Measurements from ENCODE around the gene SMIM38. TPM values are rescaled to one million over a fixed set of nuclear protein-coding genes. Genes with fewer than 3 reads are reported as not detected.

SMIM38 gene
- total and polyA plus RNA-seq, 2 donors: 0.09 to 0.24 TPM

DNA sequence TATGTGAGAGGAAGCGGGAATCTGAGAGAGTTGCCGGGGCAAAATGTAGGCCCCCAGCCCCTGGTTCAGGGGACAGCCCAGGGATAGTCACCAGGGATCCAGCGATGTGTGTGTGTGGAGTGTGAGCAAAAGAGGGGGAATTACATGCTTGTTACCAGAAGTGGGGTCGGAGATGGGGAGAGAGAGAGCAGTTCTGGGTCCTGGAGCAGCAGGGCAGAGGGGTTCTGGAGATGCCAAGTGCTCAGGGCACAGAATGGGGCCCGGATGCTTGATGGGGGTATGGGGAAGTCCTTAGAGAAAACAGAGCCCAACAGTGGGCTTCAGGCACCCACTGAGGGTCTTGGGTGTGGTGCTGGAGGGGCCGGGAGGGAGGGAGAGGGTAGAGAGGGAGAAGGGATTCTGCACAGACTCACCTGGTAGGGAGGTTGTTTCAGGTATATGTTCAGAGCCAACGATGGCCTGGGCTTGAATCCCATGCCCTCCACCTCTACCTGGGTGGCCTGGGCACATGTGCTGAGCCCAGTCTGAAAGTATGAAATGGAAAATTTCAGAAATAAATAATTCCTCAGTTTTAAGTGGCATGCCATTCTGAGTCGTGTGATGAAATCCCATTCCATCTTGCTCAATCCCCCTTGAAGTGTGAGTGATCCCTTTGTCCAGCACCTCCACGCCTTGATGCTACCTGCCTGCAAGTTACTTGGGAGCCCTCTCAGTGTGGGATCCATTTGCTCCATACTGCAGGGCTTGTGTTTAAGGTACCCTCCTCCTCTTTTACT lies 12.4 kb downstream of the SMIM38 start:
- Histone ChIP-seq H3K4me1 (ENCODE audit: control insufficient read depth in 2 of 2, insufficient read depth in 2 of 2, low read length in 2 of 2) (no peaks in the 10 kb centered on the region), H3K27ac (ENCODE audit: low read depth in 1 of 2, low read length in 1 of 2) (no peak overlapping the region), H3K9me3 (ENCODE audit: control insufficient read depth in 2 of 2, insufficient read depth in 1 of 2, low read length in 1 of 2) (peaks cover 0 to 3% of the 10 kb centered on the region in 2 donors), H3K4me3 (ENCODE audit: low read length in 2 of 2) (no peak overlapping the region), H3K36me3 (ENCODE audit: control insufficient read depth in 2 of 2, insufficient read depth in 2 of 2, low read length in 1 of 2) (no peaks in the 10 kb centered on the region), H3K27me3 (ENCODE audit: control insufficient read depth in 2 of 2, insufficient read depth in 1 of 2, low read length in 1 of 2) (peaks cover 0 to 8% of the 10 kb centered on the region in 2 donors)
- whole genome bisulfite sequencing: 88% methylated on average over 9 of the region's 9 CpGs
- no peak for DNase-seq (ENCODE audit: low read depth in 6 of 9, low spot score in 9 of 9)

DNA sequence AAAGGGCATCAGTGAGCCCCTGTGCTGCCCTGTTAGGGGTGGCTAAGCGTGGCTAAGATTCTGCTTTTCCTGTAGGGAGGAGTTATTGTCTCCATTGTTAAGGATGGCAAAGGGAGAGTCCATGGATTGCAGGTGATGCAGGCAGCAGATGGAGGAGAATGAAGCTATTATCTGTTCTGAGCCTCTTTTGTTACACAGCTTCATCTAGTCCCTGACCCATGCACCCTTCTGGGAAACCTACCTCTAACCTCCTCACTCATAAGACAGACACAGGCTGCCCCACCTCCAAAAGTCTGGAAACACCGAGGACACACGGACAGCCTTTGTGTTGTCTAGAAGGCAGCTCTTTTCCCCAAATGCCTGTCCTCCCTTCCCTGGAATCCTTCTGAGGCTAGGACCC lies 13.7 kb downstream of the SMIM38 start:
- Histone ChIP-seq H3K4me3 (ENCODE audit: low read length in 2 of 2) (no peak overlapping the region), H3K4me1 (ENCODE audit: control insufficient read depth in 2 of 2, insufficient read depth in 2 of 2, low read length in 2 of 2) (no peaks in the 10 kb centered on the region), H3K36me3 (ENCODE audit: control insufficient read depth in 2 of 2, insufficient read depth in 2 of 2, low read length in 1 of 2) (no peaks in the 10 kb centered on the region), H3K27ac (ENCODE audit: low read depth in 1 of 2, low read length in 1 of 2) (no peak overlapping the region), H3K9me3 (ENCODE audit: control insufficient read depth in 2 of 2, insufficient read depth in 1 of 2, low read length in 1 of 2) (peaks cover 0 to under 1% of the 10 kb centered on the region in 2 donors), H3K27me3 (ENCODE audit: control insufficient read depth in 2 of 2, insufficient read depth in 1 of 2, low read length in 1 of 2) (peaks cover 0 to 8% of the 10 kb centered on the region in 2 donors)
- WGBS: 98% methylated on average over 3 of the region's 3 CpGs
- DNase-seq (ENCODE audit: low read depth in 6 of 9, low spot score in 9 of 9): no peak

DNA sequence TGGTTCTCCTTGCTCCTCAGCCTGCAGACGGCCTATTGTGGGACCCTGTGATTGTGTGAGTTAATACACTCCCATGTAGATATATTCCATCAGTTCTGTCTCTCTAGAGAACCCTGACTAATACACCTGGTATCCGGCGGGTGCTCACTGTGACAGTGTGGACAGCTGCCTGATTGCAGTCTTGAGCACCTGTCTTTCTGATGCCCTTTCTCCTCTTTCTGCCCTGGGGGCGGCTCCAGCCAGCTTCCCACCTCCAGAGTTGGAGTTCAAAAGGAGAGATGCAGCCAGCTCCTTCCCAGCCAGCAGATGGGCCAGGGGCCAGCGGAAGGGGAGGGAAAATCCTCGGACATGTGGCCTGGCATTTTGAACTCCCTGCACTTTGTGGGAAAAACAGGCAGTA lies 15.0 kb downstream of the SMIM38 start:
- WGBS: 95% methylated on average over 6 of the region's 6 CpGs
- H3K27me3 ChIP-seq (ENCODE audit: control insufficient read depth in 2 of 2, insufficient read depth in 1 of 2, low read length in 1 of 2): peaks cover 0 to 8% of the 10 kb centered on the region in 2 donors
- no peak overlapping the region for H3K27ac ChIP-seq (ENCODE audit: low read depth in 1 of 2, low read length in 1 of 2)
- no peaks in the 10 kb centered on the region for H3K9me3 ChIP-seq (ENCODE audit: control insufficient read depth in 2 of 2, insufficient read depth in 1 of 2, low read length in 1 of 2)
- H3K4me3 ChIP-seq (ENCODE audit: low read length in 2 of 2): no peak overlapping the region
- DNase-seq (ENCODE audit: low read depth in 6 of 9, low spot score in 9 of 9): no peak
- no peaks in the 10 kb centered on the region for H3K36me3 ChIP-seq (ENCODE audit: control insufficient read depth in 2 of 2, insufficient read depth in 2 of 2, low read length in 1 of 2)
- no peaks in the 10 kb centered on the region for H3K4me1 ChIP-seq (ENCODE audit: control insufficient read depth in 2 of 2, insufficient read depth in 2 of 2, low read length in 2 of 2)

DNA sequence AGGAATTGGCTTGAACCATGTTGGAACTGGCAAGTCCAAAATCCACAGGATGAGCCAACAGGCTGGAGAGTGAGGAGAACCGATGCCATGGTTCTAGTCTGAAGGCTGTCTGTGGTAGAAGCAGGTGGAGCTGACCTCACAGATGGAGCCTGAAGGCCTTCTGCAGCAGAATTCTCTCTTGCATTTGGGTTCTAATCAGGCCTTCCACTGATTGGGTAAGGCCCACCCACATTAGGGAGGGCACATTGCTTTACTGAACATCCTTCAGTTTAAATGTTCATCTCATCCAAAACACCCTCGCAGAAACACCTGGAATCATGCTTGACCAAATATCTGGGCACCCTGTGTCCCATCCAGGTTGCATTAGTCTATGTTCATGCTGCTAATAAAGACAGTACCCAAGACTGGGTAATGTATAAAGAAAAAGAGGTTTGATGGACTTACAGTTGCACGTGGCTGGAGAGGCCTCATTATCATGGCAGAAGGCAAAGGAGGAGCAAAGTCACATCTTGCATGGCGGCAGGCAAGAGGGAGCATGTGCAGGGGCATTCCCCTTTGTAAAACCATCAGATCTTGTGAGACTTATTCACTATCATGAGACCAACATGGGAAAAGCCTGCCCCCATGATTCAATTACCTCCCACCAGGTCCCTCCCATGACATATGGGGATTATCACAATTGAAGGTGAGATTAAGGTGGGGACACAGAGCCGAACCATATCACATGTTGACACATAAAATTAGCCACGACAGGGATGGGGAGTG lies 15.9 kb downstream of the SMIM38 start:
- no peaks in the 10 kb centered on the region for H3K36me3 ChIP-seq (ENCODE audit: control insufficient read depth in 2 of 2, insufficient read depth in 2 of 2, low read length in 1 of 2)
- H3K9me3 ChIP-seq (ENCODE audit: control insufficient read depth in 2 of 2, insufficient read depth in 1 of 2, low read length in 1 of 2): no peaks in the 10 kb centered on the region
- no peak for DNase-seq (ENCODE audit: low read depth in 6 of 9, low spot score in 9 of 9)
- no peak overlapping the region for H3K27ac ChIP-seq (ENCODE audit: low read depth in 1 of 2, low read length in 1 of 2)
- H3K4me1 ChIP-seq (ENCODE audit: control insufficient read depth in 2 of 2, insufficient read depth in 2 of 2, low read length in 2 of 2): no peaks in the 10 kb centered on the region
- no peak overlapping the region for H3K4me3 ChIP-seq (ENCODE audit: low read length in 2 of 2)
- 89% methylated on average over 6 of the region's 6 CpGs for WGBS
- peaks cover 0 to 2% of the 10 kb centered on the region in 2 donors for H3K27me3 ChIP-seq (ENCODE audit: control insufficient read depth in 2 of 2, insufficient read depth in 1 of 2, low read length in 1 of 2)

DNA sequence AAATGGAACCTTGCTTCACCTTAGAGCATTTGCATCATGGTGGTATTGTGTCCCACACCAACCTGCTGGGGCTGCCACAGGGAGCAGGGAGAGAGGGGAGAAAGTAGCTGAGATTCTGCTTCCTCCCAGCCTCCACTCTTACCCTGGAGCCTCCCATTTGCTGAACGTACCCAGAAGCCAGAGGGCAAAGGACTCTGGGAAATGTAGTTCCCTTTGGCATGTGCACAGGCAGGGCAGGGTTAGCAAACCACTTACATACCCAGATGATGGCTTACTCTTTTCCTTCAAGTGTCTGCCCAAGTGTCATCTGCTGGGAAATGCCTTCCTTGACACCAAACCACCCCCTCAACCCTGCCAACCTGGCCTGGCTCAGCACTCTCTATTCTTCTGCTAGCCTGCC lies 16.9 kb downstream of the SMIM38 start:
- peak in 2 of 9 donors; percentile 6 to 15 for DNase-seq (ENCODE audit: low read depth in 6 of 9, low spot score in 9 of 9)
- no peaks in the 10 kb centered on the region for H3K4me1 ChIP-seq (ENCODE audit: control insufficient read depth in 2 of 2, insufficient read depth in 2 of 2, low read length in 2 of 2)
- H3K9me3 ChIP-seq (ENCODE audit: control insufficient read depth in 2 of 2, insufficient read depth in 1 of 2, low read length in 1 of 2): no peaks in the 10 kb centered on the region
- H3K4me3 ChIP-seq (ENCODE audit: low read length in 2 of 2): no peak overlapping the region
- no peaks in the 10 kb centered on the region for H3K27me3 ChIP-seq (ENCODE audit: control insufficient read depth in 2 of 2, insufficient read depth in 1 of 2, low read length in 1 of 2)
- WGBS: 5% methylated on average over 1 of the region's 1 CpG
- no peak overlapping the region for H3K27ac ChIP-seq (ENCODE audit: low read depth in 1 of 2, low read length in 1 of 2)
- no peaks in the 10 kb centered on the region for H3K36me3 ChIP-seq (ENCODE audit: control insufficient read depth in 2 of 2, insufficient read depth in 2 of 2, low read length in 1 of 2)

DNA sequence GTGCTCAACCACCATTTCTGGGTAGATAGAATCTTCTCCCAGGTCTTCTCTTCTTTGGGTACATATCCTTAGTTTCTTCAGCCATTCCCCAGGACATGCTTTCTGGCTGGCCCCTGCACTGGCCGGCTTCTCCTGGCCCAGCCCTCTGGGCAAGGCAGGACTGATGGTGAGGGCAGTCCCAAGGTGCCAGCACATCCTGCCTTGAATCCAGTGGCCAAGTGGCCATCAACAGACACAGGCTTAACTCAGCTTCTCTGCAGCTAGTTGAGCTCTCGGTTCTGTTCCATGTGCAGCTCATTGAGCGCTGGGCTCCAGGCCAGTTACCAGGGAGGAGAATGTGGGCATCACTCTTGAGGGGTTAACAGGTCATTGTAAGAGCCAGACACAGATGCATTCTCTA lies 17.6 kb downstream of the SMIM38 start:
- Histone ChIP-seq H3K27me3 (ENCODE audit: control insufficient read depth in 2 of 2, insufficient read depth in 1 of 2, low read length in 1 of 2) (no peaks in the 10 kb centered on the region), H3K4me3 (ENCODE audit: low read length in 2 of 2) (no peak overlapping the region), H3K9me3 (ENCODE audit: control insufficient read depth in 2 of 2, insufficient read depth in 1 of 2, low read length in 1 of 2) (no peaks in the 10 kb centered on the region), H3K4me1 (ENCODE audit: control insufficient read depth in 2 of 2, insufficient read depth in 2 of 2, low read length in 2 of 2) (no peaks in the 10 kb centered on the region), H3K36me3 (ENCODE audit: control insufficient read depth in 2 of 2, insufficient read depth in 2 of 2, low read length in 1 of 2) (no peaks in the 10 kb centered on the region), H3K27ac (ENCODE audit: low read depth in 1 of 2, low read length in 1 of 2) (no peak overlapping the region)
- no peak for DNase-seq (ENCODE audit: low read depth in 6 of 9, low spot score in 9 of 9)
- WGBS: 96% methylated on average over 3 of the region's 3 CpGs

DNA sequence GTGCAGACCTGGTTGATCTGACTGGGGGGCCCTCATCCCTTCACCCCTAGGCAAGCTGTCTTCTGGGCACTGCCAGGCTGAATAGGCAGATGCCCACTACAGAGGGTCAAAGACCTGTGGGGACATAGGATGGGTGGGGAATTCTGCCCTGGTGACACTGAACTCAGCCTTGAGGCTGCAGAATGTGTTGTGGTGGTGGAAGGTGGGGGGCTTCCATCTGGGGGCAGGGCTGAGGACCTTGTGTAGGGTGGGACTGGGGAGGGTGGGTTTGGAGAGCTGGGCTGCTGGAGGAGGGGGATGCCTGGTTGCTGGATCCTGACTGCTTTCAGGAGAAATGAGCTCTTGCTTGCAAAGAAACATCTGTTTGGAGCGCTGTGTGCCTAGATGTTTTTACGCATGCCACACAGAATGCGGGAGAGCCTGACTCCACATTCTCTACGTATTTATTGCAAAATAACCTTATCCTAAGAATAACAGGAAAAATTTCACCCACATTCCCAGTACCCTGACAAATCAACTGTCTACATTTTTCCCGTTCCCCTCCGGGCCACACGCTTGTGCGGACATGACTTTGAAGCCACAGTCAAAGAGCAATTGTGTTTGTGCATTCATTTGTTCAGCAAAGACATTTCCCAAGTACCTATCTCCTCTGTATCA lies 18.3 kb downstream of the SMIM38 start:
- 95% methylated on average over 8 of the region's 8 CpGs for WGBS
- Histone ChIP-seq H3K9me3 (ENCODE audit: control insufficient read depth in 2 of 2, insufficient read depth in 1 of 2, low read length in 1 of 2) (no peaks in the 10 kb centered on the region), H3K36me3 (ENCODE audit: control insufficient read depth in 2 of 2, insufficient read depth in 2 of 2, low read length in 1 of 2) (no peaks in the 10 kb centered on the region), H3K27ac (ENCODE audit: low read depth in 1 of 2, low read length in 1 of 2) (no peak overlapping the region), H3K27me3 (ENCODE audit: control insufficient read depth in 2 of 2, insufficient read depth in 1 of 2, low read length in 1 of 2) (no peaks in the 10 kb centered on the region), H3K4me1 (ENCODE audit: control insufficient read depth in 2 of 2, insufficient read depth in 2 of 2, low read length in 2 of 2) (no peaks in the 10 kb centered on the region), H3K4me3 (ENCODE audit: low read length in 2 of 2) (no peak overlapping the region)
- no peak for DNase-seq (ENCODE audit: low read depth in 6 of 9, low spot score in 9 of 9)

DNA sequence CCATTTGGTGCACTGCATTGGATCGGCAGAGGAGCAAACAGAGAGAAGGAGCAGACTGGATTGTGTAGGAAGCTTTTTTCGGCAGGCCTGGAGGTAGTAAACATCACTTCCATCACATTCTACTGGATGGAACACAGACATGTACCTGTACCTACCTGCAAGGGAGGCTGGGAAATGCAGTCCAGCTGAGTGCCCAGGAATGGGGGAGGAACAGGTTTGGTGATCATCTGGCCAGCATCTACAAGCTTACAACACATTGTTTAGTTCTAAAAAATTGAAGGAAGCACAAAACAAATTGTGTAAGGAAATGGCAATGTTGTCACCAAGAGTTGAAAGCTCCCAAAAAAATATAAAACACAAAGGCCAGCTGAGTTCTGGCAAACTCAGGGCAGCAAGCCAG lies 19.1 kb downstream of the SMIM38 start:
- no peaks in the 10 kb centered on the region for H3K27me3 ChIP-seq (ENCODE audit: control insufficient read depth in 2 of 2, insufficient read depth in 1 of 2, low read length in 1 of 2)
- 98% methylated on average over 2 of the region's 2 CpGs for WGBS

More for the DNA sequence above, 19.1 kb downstream of the SMIM38 start:
- H3K4me3 ChIP-seq (ENCODE audit: low read length in 2 of 2): no peak overlapping the region
- no peak overlapping the region for H3K27ac ChIP-seq (ENCODE audit: low read depth in 1 of 2, low read length in 1 of 2)
- no peak for DNase-seq (ENCODE audit: low read depth in 6 of 9, low spot score in 9 of 9)
- H3K4me1 ChIP-seq (ENCODE audit: control insufficient read depth in 2 of 2, insufficient read depth in 2 of 2, low read length in 2 of 2): no peaks in the 10 kb centered on the region
- H3K36me3 ChIP-seq (ENCODE audit: control insufficient read depth in 2 of 2, insufficient read depth in 2 of 2, low read length in 1 of 2): no peaks in the 10 kb centered on the region
- no peaks in the 10 kb centered on the region for H3K9me3 ChIP-seq (ENCODE audit: control insufficient read depth in 2 of 2, insufficient read depth in 1 of 2, low read length in 1 of 2)

Measured in thymus (tissue), 11 donors.